GM12878 (cell line): Measurements from ENCODE around the gene NET1. TPM values are rescaled to one million over a fixed set of nuclear protein-coding genes. Genes with fewer than 3 reads are reported as not detected.

Experiments
- ATAC-seq: fragments of 200-7000 bp; cut with Tn5 transposase; 3 replicates; pipeline ENCODE4 v1.9.1; 2020; ENCODE audit warnings: mild to moderate bottlenecking, moderate library complexity
- BruUV-seq: library from RNA; stranded (reverse); fragments of 400-500 nt; replicated peaks from 2 replicates; lab custom pipeline; 2021; lab: Mats Ljungman, UMichigan
- CTCF ChIA-PET: fragments of 300-600 bp; sonication (Branson Sonifier 250); formaldehyde crosslinking; extraction: SDS; loops from one replicate; lab custom pipeline; 2021; ENCODE audit warnings: inconsistent platforms; lab: Yijun Ruan, JAX
- POLR2A ChIA-PET: fragments of 350-600 bp; formaldehyde crosslinking; extraction: SDS; loops from one replicate; lab custom pipeline; 2021; ENCODE audit warnings: inconsistent platforms; lab: Charles Lee
- RAD21 ChIA-PET: fragments of 300-600 bp; sonication (Branson Sonifier 250); formaldehyde crosslinking; loops from one replicate; lab custom pipeline; 2023; ENCODE audit warnings: antibody characterized with exemption; ENCODE audit not compliant: unreplicated experiment; lab: Charles Lee
- SMC1A ChIA-PET: fragments of 300-600 bp; sonication (Branson Sonifier 250); formaldehyde crosslinking; loops from one replicate; lab custom pipeline; 2023; ENCODE audit not compliant: unreplicated experiment, uncharacterized antibody; lab: Charles Lee
- DNase-seq: peaks from one replicate; pipeline ENCODE4 v3.0.0-alpha.2; 2011; ENCODE audit warnings: low read depth, low spot score
- FAIRE-seq: peaks from 3 replicates; lab custom pipeline; 2011; peaks lifted over from hg19 to GRCh38; lab: Jason Lieb, UNC
- H2AFZ ChIP-seq: 2 replicates; pipeline ENCODE4 v1.6.0; 2011; ENCODE audit warnings: low read depth, low read length, control low read depth; ENCODE audit not compliant: control insufficient read depth
- H3K27ac ChIP-seq: 2 replicates; pipeline ENCODE4 v1.5.1; 2011; ENCODE audit warnings: control low read depth; ENCODE audit not compliant: control insufficient read depth, insufficient read depth
- H3K27me3 ChIP-seq, 2 experiments: replicated peaks in 1 of 2; 2 replicates each; pipeline versions ENCODE4 v1.6.0 to v1.6.1; 2011; ENCODE audit warnings: low read length in 1 of 2; ENCODE audit not compliant: control insufficient read depth in 2 of 2, insufficient read depth in 2 of 2
- H3K36me3 ChIP-seq, 2 experiments: 2 replicates each; pipeline ENCODE4 v1.5.1; 2011; ENCODE audit warnings: low read length in 1 of 2; ENCODE audit not compliant: control insufficient read depth in 2 of 2, insufficient read depth in 2 of 2
- H3K4me1 ChIP-seq: 2 replicates; pipeline ENCODE4 v1.6.1; 2011; ENCODE audit warnings: mild to moderate bottlenecking, low read length, moderate library complexity, mixed read lengths; ENCODE audit not compliant: control insufficient read depth, insufficient read depth
- H3K4me2 ChIP-seq: 2 replicates; pipeline ENCODE4 v1.6.0; 2011; ENCODE audit warnings: control low read depth; ENCODE audit not compliant: control insufficient read depth, insufficient read depth
- H3K4me3 ChIP-seq: fragments of 200-600 bp; sonication (generic); 2 replicates; pipeline ENCODE4 v1.5.1; 2016
- H3K79me2 ChIP-seq: 2 replicates; pipeline ENCODE4 v1.6.0; 2011; ENCODE audit warnings: low read length; ENCODE audit not compliant: control insufficient read depth, insufficient read depth
- H3K9ac ChIP-seq: 2 replicates; pipeline ENCODE4 v1.8.0; 2011; ENCODE audit warnings: low read length, control low read depth, mixed read lengths; ENCODE audit not compliant: control insufficient read depth, insufficient read depth
- H3K9me3 ChIP-seq: replicated peaks from 3 replicates; pipeline ENCODE4 v1.5.1; 2011; ENCODE audit warnings: mild to moderate bottlenecking, low read length; ENCODE audit not compliant: control insufficient read depth, insufficient read depth
- H4K20me1 ChIP-seq: 2 replicates; pipeline ENCODE4 v1.6.0; 2011; ENCODE audit not compliant: control insufficient read depth, insufficient read depth
- ELK1 ChIP-seq: IDR thresholded peaks from 2 replicates; pipeline ENCODE4 v1.6.1; 2012; ENCODE audit warnings: low read depth, low read length, improper control_type of control experiment
- EP300 ChIP-seq, 2 experiments: fragments of 150-350 bp in 1 of 2; IDR thresholded peaks; 2 replicates each; pipeline ENCODE4 v1.6.1; 2011 to 2012; ENCODE audit warnings: low read depth in 2 of 2, low read length in 2 of 2, borderline replicate concordance in 1 of 2, improper control_type of control experiment in 1 of 2, inconsistent platforms in 1 of 2; ENCODE audit not compliant: control insufficient read depth in 1 of 2
- HDAC6 ChIP-seq: fragments of 200-600 bp; sonication (generic); IDR thresholded peaks from one replicate; pipeline ENCODE4 v1.8.0; 2017; ENCODE audit warnings: antibody characterized with exemption; ENCODE audit not compliant: unreplicated experiment
- NBN ChIP-seq: fragments of 450-650 bp; IDR thresholded peaks from 2 replicates; pipeline ENCODE4 v1.6.1; 2016
- SIN3A ChIP-seq: IDR thresholded peaks from 2 replicates; pipeline ENCODE4 v1.6.1; 2012; ENCODE audit warnings: low read depth, low read length, improper control_type of control experiment
- SMAD5 ChIP-seq: IDR thresholded peaks from 2 replicates; pipeline ENCODE4 v1.6.1; 2016; ENCODE audit warnings: antibody characterized with exemption, low read depth
- TCF12 ChIP-seq: IDR thresholded peaks from 2 replicates; pipeline ENCODE4 v1.6.1; 2011; ENCODE audit warnings: low read depth, mild to moderate bottlenecking, low read length
- ZNF24 ChIP-seq: fragments of 450-650 bp; IDR thresholded peaks from 2 replicates; pipeline ENCODE4 v1.6.1; 2017; ENCODE audit warnings: antibody characterized with exemption, mild to moderate bottlenecking
- ZNF592 ChIP-seq: fragments of 450-650 bp; IDR thresholded peaks from 2 replicates; pipeline ENCODE4 v1.6.1; 2017; ENCODE audit warnings: mild to moderate bottlenecking, moderate library complexity
- WGBS: methylation state at CpG from one replicate; pipeline ENCODE4 v1.1.6; 2016; ENCODE audit warnings: low lambda C conversion rate; ENCODE audit not compliant: insufficient replicate concordance, insufficient coverage; ENCODE audit errors: missing lambda C conversion rate; 5-methylcytosine and 5-hydroxymethylcytosine counted together
- in situ Hi-C: fragments of 300-500 bp; cut with MboI; formaldehyde crosslinking; loops from 9 replicates; pipeline ENCODE4 v1.14.3; 2018; ENCODE audit warnings: mixed read lengths
- intact Hi-C: fragments of 100-400 bp; cut with micrococcal nuclease; formaldehyde crosslinking; loops from one replicate; pipeline ENCODE4 v1.14.2; 2022; ENCODE audit not compliant: unreplicated experiment
- polyA plus RNA-seq, 11 experiments: library from polyadenylated mRNA; depleted of rRNA in 4 of 11; unstranded in 6 of 11; stranded (reverse) in 5 of 11; fragments of >200 nt; fragmentation: Nextera tagmentation in 4 of 11; fragmentation: Illumina TruSeq in 1 of 11; extraction: Ambion mirVana in 4 of 11; extraction: Trizol in 1 of 11; gene quantifications; 1 replicate in 1 of 11; 2 replicates in 10 of 11; pipeline versions ENCODE4 v1.2.1 to v1.2.3, GENCODE V29; 2011 to 2016; ENCODE audit warnings: inconsistent platforms in 2 of 11, missing spikeins in 2 of 11, low read depth in 1 of 11
- total RNA-seq, 4 experiments: library from RNA; depleted of rRNA in 3 of 4; stranded (reverse); fragments of >200 nt in 3 of 4; fragmentation: Illumina TruSeq in 1 of 4; extraction: Trizol in 1 of 4; gene quantifications; 2 replicates each; pipeline versions ENCODE4 v1.2.1 to v1.2.3, GENCODE V29; 2013 to 2021

The NET1 gene
- total and polyA plus RNA-seq, 10 of the 15 experiments (the other 5 are each of a cell fraction or from before 2014, with no cell fraction given), result 6.5 to 22.7 (median 18.4) TPM

GRCh38 chr10:5462841-5463293, 50.5 kb downstream of the NET1 start:
- POLR2A ChIA-PET, result interaction anchor here (0.6 kb wide), 1 partner anchor 1280 kb away, joined by 3 read pairs; no protein-coding TSS in a partner anchor

More at GRCh38 chr10:5462841-5463293, 50.5 kb downstream of the NET1 start:
- DNase-seq, result no peak
- BruUV-seq, result no TSS peak
- CTCF ChIA-PET, result interaction anchor here (0.9 to 3.0 kb wide), 5 partner anchors 21 to 167 kb away, joined by 3 to 22 read pairs (median 12); no protein-coding TSS in a partner anchor
- TF ChIP-seq ZNF24 (no peak), EP300 (IDR thresholded peaks at IDR 0.05; ENCODE audit: borderline replicate concordance in 1 of 2, control insufficient read depth in 1 of 2, low read depth in 2 of 2, low read length in 2 of 2) (no peak), SMAD5 (no peak), HDAC6 (no peak), SIN3A (no peak), NBN (no peak), ZNF592 (no peak), ELK1 (no peak), TCF12 (no peak)
- in situ Hi-C loops (no loop called here), intact Hi-C loops (no loop called here)
- 94% methylated on average over 6 of the region's 7 CpGs for WGBS
- Histone ChIP-seq H3K9ac (no peak overlapping the region), H3K4me1 (no peaks in the 10 kb centered on the region), H3K36me3 (no peaks in the 10 kb centered on the region), H3K27me3 (no peaks in the 10 kb centered on the region), H2AFZ (no peak overlapping the region), H3K4me2 (no peak overlapping the region), H3K4me3 (no peak overlapping the region), H3K79me2 (no peaks in the 10 kb centered on the region), H3K27ac (no peak overlapping the region), H4K20me1 (no peaks in the 10 kb centered on the region), H3K9me3 (peaks cover under 1% of the 10 kb centered on the region; the same call in 2 of the 3 replicates)
- SMC1A ChIA-PET, result interaction anchor here (0.8 kb wide), 2 partner anchors 21 to 160 kb away, joined by 3 read pairs; no protein-coding TSS in a partner anchor
- RAD21 ChIA-PET, result interaction anchor here (1.0 kb wide), 1 partner anchor 160 kb away, joined by 3 read pairs; no protein-coding TSS in a partner anchor
- ATAC-seq, result no peak
- FAIRE-seq, result no peak
